SH-SY5Y (cell line): ENCODE results near the gene TNIK.

Source experiments
- GATA2 ChIP-seq: IDR thresholded peaks from 2 replicates; pipeline ENCODE4 v1.6.1; 2011; ENCODE audit warnings: mild to moderate bottlenecking, low read depth, low read length
- GATA3 ChIP-seq: IDR thresholded peaks from 2 replicates; pipeline ENCODE4 v1.6.1; 2011; ENCODE audit warnings: low read depth, mild to moderate bottlenecking, low read length, moderate library complexity

GRCh38 chr3:171023566-171023965, 436.6 kb downstream of the TNIK start:
- TF ChIP-seq GATA2: no peak
- no peak for TF ChIP-seq GATA3
